IPS-20b (cell line): ENCODE data around the gene TGM1.

Experiments
- H3K27ac ChIP-seq: one replicate; pipeline ENCODE4 v1.5.1; 2013; ENCODE audit warnings: low read length
- H3K27me3 ChIP-seq: 2 replicates; pipeline ENCODE4 v1.6.1; 2013; ENCODE audit warnings: mild to moderate bottlenecking, low read length, inconsistent platforms; ENCODE audit not compliant: insufficient read depth
- H3K36me3 ChIP-seq: 2 replicates; pipeline ENCODE4 v1.6.1; 2013; ENCODE audit warnings: low read depth, mild to moderate bottlenecking, inconsistent platforms, low read length, moderate library complexity; ENCODE audit not compliant: insufficient read depth
- H3K4me1 ChIP-seq: 2 replicates; pipeline ENCODE4 v1.6.1; 2013; ENCODE audit warnings: mild to moderate bottlenecking, control low read depth, inconsistent platforms, low read length, moderate library complexity; ENCODE audit not compliant: insufficient read depth
- H3K4me3 ChIP-seq: 2 replicates; pipeline ENCODE4 v1.5.1; 2013; ENCODE audit warnings: mild to moderate bottlenecking, low read length, inconsistent platforms
- H3K9ac ChIP-seq: 2 replicates; pipeline ENCODE4 v1.6.1; 2013; ENCODE audit warnings: low read depth, mild to moderate bottlenecking, inconsistent platforms, low read length, moderate library complexity
- H3K9me3 ChIP-seq: 2 replicates; pipeline ENCODE4 v1.6.1; 2013; ENCODE audit warnings: mild to moderate bottlenecking, low read depth, low read length, inconsistent platforms; ENCODE audit not compliant: insufficient read depth

TGM1 gene

GRCh38 chr14:24300326-24300980, 37.5 kb upstream of the TGM1 start:
- Histone ChIP-seq H3K4me1 (0 out of 2 replicates have a peak, but pooled peaks cover 3% of the 10 kb centered on the region), H3K27ac (peak overlapping the region; percentile 25), H3K9me3 (no peaks in the 10 kb centered on the region), H3K4me3 (peak overlapping the region; percentile 91), H3K9ac (peak overlapping the region; percentile 78), H3K27me3 (no peaks in the 10 kb centered on the region), H3K36me3 (peaks cover 54% of the 10 kb centered on the region)

GRCh38 chr14:24299255-24300191, 36.5 kb upstream of the TGM1 start, which contains the start of the genes DHRS1 and NOP9:
DHRS1 (minus strand) TSS chr14:24299780; CDS start chr14:24299106, 674 bp downstream.
NOP9 (plus strand) TSS chr14:24299850; CDS start chr14:24299955, 105 bp downstream.
- Histone ChIP-seq H3K9ac (peak within 1 kb of the TSS; percentile 78), H3K36me3 (peaks cover 49% of the 10 kb centered on the region), H3K27me3 (no peaks in the 10 kb centered on the region), H3K4me3 (peak within 1 kb of the TSS; percentile 91), H3K4me1 (0 out of 2 replicates have a peak, but pooled peaks cover 3% of the 10 kb centered on the region), H3K27ac (peak within 1 kb of the TSS; percentile 25), H3K9me3 (no peaks in the 10 kb centered on the region)

GRCh38 chr14:24298892-24299254, 35.9 kb upstream of the TGM1 start:
- no peaks in the 10 kb centered on the region for H3K9me3 ChIP-seq
- H3K27ac ChIP-seq: no peak overlapping the region
- 0 out of 2 replicates have a peak, but pooled peaks cover 3% of the 10 kb centered on the region for H3K4me1 ChIP-seq
- H3K36me3 ChIP-seq: peaks cover 42% of the 10 kb centered on the region
- H3K9ac ChIP-seq: peak overlapping the region; percentile 78
- H3K4me3 ChIP-seq: peak overlapping the region; percentile 91
- no peaks in the 10 kb centered on the region for H3K27me3 ChIP-seq

- no peaks in the 10 kb centered on the region for H3K9me3 ChIP-seq
- H3K36me3 ChIP-seq: peaks cover 33% of the 10 kb centered on the region
- no peaks in the 10 kb centered on the region for H3K27me3 ChIP-seq
- H3K9ac ChIP-seq: no peak overlapping the region
- H3K27ac ChIP-seq: no peak overlapping the region
- H3K4me1 ChIP-seq: 0 out of 2 replicates have a peak, but pooled peaks cover 3% of the 10 kb centered on the region
- no peak overlapping the region for H3K4me3 ChIP-seq
Observed at GRCh38 chr14:24297190-24297964, 34.4 kb upstream of the TGM1 start.

GRCh38 chr14:24296341-24297157, 33.6 kb upstream of the TGM1 start:
- H3K27ac ChIP-seq: no peak overlapping the region
- H3K36me3 ChIP-seq: peaks cover 32% of the 10 kb centered on the region
- no peaks in the 10 kb centered on the region for H3K9me3 ChIP-seq
- H3K4me1 ChIP-seq: 0 out of 2 replicates have a peak, but pooled peaks cover 3% of the 10 kb centered on the region
- no peaks in the 10 kb centered on the region for H3K27me3 ChIP-seq
- no peak overlapping the region for H3K9ac ChIP-seq
- no peak overlapping the region for H3K4me3 ChIP-seq

GRCh38 chr14:24293525-24293924, 30.5 kb upstream of the TGM1 start:
- Histone ChIP-seq H3K9me3 (no peaks in the 10 kb centered on the region), H3K4me3 (no peak overlapping the region), H3K36me3 (peaks cover 31% of the 10 kb centered on the region), H3K4me1 (no peaks in the 10 kb centered on the region), H3K27me3 (no peaks in the 10 kb centered on the region), H3K9ac (no peak overlapping the region), H3K27ac (no peak overlapping the region)

- Histone ChIP-seq H3K4me3 (no peak overlapping the region), H3K36me3 (peaks cover 31% of the 10 kb centered on the region), H3K9me3 (no peaks in the 10 kb centered on the region), H3K9ac (no peak overlapping the region), H3K27me3 (no peaks in the 10 kb centered on the region), H3K4me1 (no peaks in the 10 kb centered on the region), H3K27ac (no peak overlapping the region)
Observed at GRCh38 chr14:24292118-24292807, 29.3 kb upstream of the TGM1 start.

GRCh38 chr14:24291446-24292117, 28.6 kb upstream of the TGM1 start:
- Histone ChIP-seq H3K36me3 (peaks cover 31% of the 10 kb centered on the region), H3K4me3 (no peak overlapping the region), H3K9ac (no peak overlapping the region), H3K27me3 (no peaks in the 10 kb centered on the region), H3K4me1 (no peaks in the 10 kb centered on the region), H3K27ac (no peak overlapping the region), H3K9me3 (no peaks in the 10 kb centered on the region)

GRCh38 chr14:24290746-24291145, 27.8 kb upstream of the TGM1 start:
- H3K9me3 ChIP-seq: no peaks in the 10 kb centered on the region
- no peaks in the 10 kb centered on the region for H3K4me1 ChIP-seq
- H3K36me3 ChIP-seq: peaks cover 24% of the 10 kb centered on the region
- H3K4me3 ChIP-seq: no peak overlapping the region
- H3K27me3 ChIP-seq: no peaks in the 10 kb centered on the region
- H3K27ac ChIP-seq: no peak overlapping the region
- H3K9ac ChIP-seq: no peak overlapping the region

- Histone ChIP-seq H3K9ac (no peak overlapping the region), H3K27ac (no peak overlapping the region), H3K4me3 (no peak overlapping the region), H3K27me3 (no peaks in the 10 kb centered on the region), H3K4me1 (no peaks in the 10 kb centered on the region), H3K9me3 (no peaks in the 10 kb centered on the region), H3K36me3 (peaks cover 17% of the 10 kb centered on the region)
Observed at GRCh38 chr14:24289649-24290280, 26.8 kb upstream of the TGM1 start.
